H1 (cell line): ENCODE results near the gene MCUR1. TPM values are rescaled to one million over a fixed set of nuclear protein-coding genes. Genes with fewer than 3 reads are reported as not detected.

Source experiments
- CTCF ChIA-PET: fragments of 300-600 bp; sonication (Branson Sonifier 250); formaldehyde crosslinking; loops from one replicate; lab custom pipeline; 2021; ENCODE audit not compliant: partially characterized antibody; lab: Charles Lee
- POLR2A ChIA-PET: fragments of 300-600 bp; sonication (Branson Sonifier 250); formaldehyde crosslinking; loops from one replicate; lab custom pipeline; 2021; ENCODE audit warnings: inconsistent platforms; ENCODE audit not compliant: partially characterized antibody; lab: Charles Lee
- DNase-seq, 2 experiments: peaks; one replicate each; pipeline versions ENCODE4 v3.0.0 to v3.0.0-alpha.2; 2010 to 2022; ENCODE audit warnings: low spot score in 2 of 2, low read depth in 1 of 2, mixed read lengths in 1 of 2
- FAIRE-seq: peaks from 2 replicates; lab custom pipeline; 2011; peaks lifted over from hg19 to GRCh38; lab: Jason Lieb, UNC
- H2AFZ ChIP-seq: 2 replicates; pipeline ENCODE4 v1.8.1; 2012; ENCODE audit warnings: low read length, inconsistent platforms
- H2AK5ac ChIP-seq: 2 replicates; pipeline ENCODE4 v1.6.1; 2013; ENCODE audit warnings: low read depth, low read length
- H2BK120ac ChIP-seq: replicated peaks from 2 replicates; pipeline ENCODE3; 2013; ENCODE audit warnings: low read depth, low read length, inconsistent platforms
- H2BK12ac ChIP-seq: 2 replicates; pipeline ENCODE4 v1.6.1; 2013; ENCODE audit warnings: low read depth, low read length
- H2BK15ac ChIP-seq: 2 replicates; pipeline ENCODE4 v1.6.1; 2013; ENCODE audit warnings: low read length
- H2BK20ac ChIP-seq: 2 replicates; pipeline ENCODE4 v1.6.1; 2013; ENCODE audit warnings: low read length
- H2BK5ac ChIP-seq: 2 replicates; pipeline ENCODE4 v1.6.1; 2013; ENCODE audit warnings: low read depth, low read length
- H3K14ac ChIP-seq: 2 replicates; pipeline ENCODE4 v1.6.1; 2013; ENCODE audit warnings: inconsistent platforms; ENCODE audit not compliant: insufficient read length
- H3K18ac ChIP-seq: 2 replicates; pipeline ENCODE4 v1.6.1; 2013; ENCODE audit warnings: low read length; ENCODE audit errors: extremely low read depth
- H3K23ac ChIP-seq: 2 replicates; pipeline ENCODE4 v1.6.1; 2013; ENCODE audit warnings: inconsistent platforms; ENCODE audit not compliant: insufficient read length
- H3K23me2 ChIP-seq: 2 replicates; pipeline ENCODE4 v1.6.1; 2013; ENCODE audit warnings: low read depth, low read length
- H3K27ac ChIP-seq: 2 replicates; pipeline ENCODE4 v1.6.1; 2011; ENCODE audit warnings: low read depth, low read length, inconsistent platforms
- H3K27me3 ChIP-seq, 4 experiments: replicated peaks in 1 of 4; 1 replicate in 1 of 4; 2 replicates in 3 of 4; pipeline versions ENCODE4 v1.6.1 to v1.8.1; 2011 to 2013; ENCODE audit warnings: low read length in 3 of 4, mild to moderate bottlenecking in 3 of 4, inconsistent platforms in 2 of 4, mixed read lengths in 2 of 4, moderate library complexity in 1 of 4; ENCODE audit not compliant: control insufficient read depth in 3 of 4, insufficient read depth in 3 of 4; ENCODE audit errors: extremely low read depth in 1 of 4
- H3K36me3 ChIP-seq, 4 experiments: 2 replicates each; pipeline versions ENCODE4 v1.6.1 to v1.8.1; 2011 to 2013; ENCODE audit warnings: mild to moderate bottlenecking in 4 of 4, low read length in 3 of 4, moderate library complexity in 2 of 4, control low read depth in 1 of 4, inconsistent platforms in 1 of 4; ENCODE audit not compliant: insufficient read depth in 4 of 4, control insufficient read depth in 2 of 4
- H3K4ac ChIP-seq: replicated peaks from 2 replicates; pipeline ENCODE3; 2013; ENCODE audit warnings: low read length, low read depth, mixed read lengths, inconsistent platforms; ENCODE audit not compliant: insufficient read length
- H3K4me1 ChIP-seq, 4 experiments: replicated peaks in 1 of 4; 1 replicate in 1 of 4; 2 replicates in 3 of 4; pipeline versions ENCODE4 v1.6.1 to v1.8.1; 2011 to 2013; ENCODE audit warnings: low read length in 3 of 4, inconsistent platforms in 2 of 4, mixed read lengths in 1 of 4; ENCODE audit not compliant: insufficient read depth in 4 of 4, control insufficient read depth in 3 of 4
- H3K4me2 ChIP-seq, 2 experiments: 2 replicates each; pipeline versions ENCODE4 v1.6.1 to v1.8.1; 2011 to 2013; ENCODE audit warnings: low read depth in 2 of 2, low read length in 2 of 2, control low read depth in 1 of 2, inconsistent platforms in 1 of 2, mild to moderate bottlenecking in 1 of 2; ENCODE audit not compliant: insufficient read depth in 1 of 2
- H3K4me3 ChIP-seq, 4 experiments: fragments of 200-600, 300-600 bp in 1 of 4; sonication (generic), shearing (Covaris generic), sonication (Bioruptor Twin) in 1 of 4; 2 replicates each; pipeline versions ENCODE4 v1.5.1 to v1.8.1; 2011 to 2016; ENCODE audit warnings: low read length in 4 of 4, low read depth in 3 of 4, control low read depth in 2 of 4, inconsistent platforms in 2 of 4, mild to moderate bottlenecking in 2 of 4, mixed read lengths in 1 of 4, moderate library complexity in 1 of 4; ENCODE audit not compliant: insufficient read depth in 2 of 4; ENCODE audit errors: extremely low read depth in 1 of 4
- H3K56ac ChIP-seq: replicated peaks from 2 replicates; pipeline ENCODE3; 2013; ENCODE audit warnings: low read depth, mild to moderate bottlenecking, mixed read lengths, low read length, inconsistent platforms; ENCODE audit not compliant: insufficient read length
- H3K79me1 ChIP-seq: 2 replicates; pipeline ENCODE4 v1.6.1; 2013; ENCODE audit warnings: low read depth, low read length, control low read depth
- H3K79me2 ChIP-seq, 2 experiments: 2 replicates each; pipeline versions ENCODE4 v1.6.1 to v1.8.1; 2012 to 2013; ENCODE audit warnings: low read length in 2 of 2, mild to moderate bottlenecking in 2 of 2, inconsistent platforms in 1 of 2; ENCODE audit not compliant: insufficient read depth in 2 of 2, control insufficient read depth in 1 of 2
- H3K9ac ChIP-seq, 4 experiments: replicated peaks in 1 of 4; 1 replicate in 1 of 4; 2 replicates in 3 of 4; pipeline versions ENCODE4 v1.6.1 to v1.8.1; 2011 to 2013; ENCODE audit warnings: low read depth in 3 of 4, low read length in 3 of 4, control low read depth in 2 of 4, mild to moderate bottlenecking in 2 of 4, moderate library complexity in 2 of 4, inconsistent platforms in 1 of 4; ENCODE audit errors: extremely low read depth in 1 of 4
- H3K9me3 ChIP-seq, 2 experiments: 2 replicates each; pipeline versions ENCODE4 v1.6.1 to v1.8.1; 2012 to 2013; ENCODE audit warnings: mild to moderate bottlenecking in 2 of 2, moderate library complexity in 2 of 2, control low read depth in 1 of 2, inconsistent platforms in 1 of 2, low read depth in 1 of 2, low read length in 1 of 2, mixed read lengths in 1 of 2; ENCODE audit not compliant: insufficient read depth in 2 of 2
- H4K20me1 ChIP-seq, 2 experiments: replicated peaks in 1 of 2; 2 replicates each; pipeline versions ENCODE3 to v1.8.1; 2011 to 2013; ENCODE audit warnings: inconsistent platforms in 2 of 2, low read length in 2 of 2, mild to moderate bottlenecking in 1 of 2; ENCODE audit not compliant: insufficient read depth in 2 of 2, control insufficient read depth in 1 of 2
- H4K5ac ChIP-seq: 2 replicates; pipeline ENCODE4 v1.6.1; 2013; ENCODE audit warnings: low read length, low read depth, mixed read lengths, inconsistent platforms; ENCODE audit not compliant: insufficient read length
- H4K8ac ChIP-seq: 2 replicates; pipeline ENCODE4 v1.8.0; 2013; ENCODE audit warnings: mild to moderate bottlenecking, moderate library complexity, low read length, inconsistent platforms; ENCODE audit not compliant: insufficient read depth; ENCODE audit errors: extremely low read depth
- H4K91ac ChIP-seq: replicated peaks from 2 replicates; pipeline ENCODE3; 2013; ENCODE audit warnings: low read length, mixed read lengths, inconsistent platforms; ENCODE audit not compliant: insufficient read length
- ASH2L ChIP-seq: fragments of 200-600, 300-600 bp; sonication (generic); IDR thresholded peaks from one replicate; pipeline ENCODE4 v1.7.1; 2017; ENCODE audit warnings: low read length
- BCL11A ChIP-seq, 2 experiments: IDR thresholded peaks; one replicate each; pipeline ENCODE4 v1.6.1; 2011; ENCODE audit warnings: low read depth in 2 of 2, low read length in 2 of 2, mild to moderate bottlenecking in 2 of 2
- CBX8 ChIP-seq: fragments of 300-800, 300-1000 bp; sonication (generic); IDR thresholded peaks from 2 replicates; pipeline ENCODE4 v1.7.1; 2016; ENCODE audit warnings: low read depth, low read length, borderline replicate concordance
- HDAC2 ChIP-seq, 2 experiments: fragments of 300-600 bp in 1 of 2; sonication (generic) in 1 of 2; IDR thresholded peaks; 2 replicates each; pipeline ENCODE4 v1.6.1; 2011 to 2012; ENCODE audit warnings: low read depth in 2 of 2, low read length in 2 of 2, mild to moderate bottlenecking in 2 of 2, moderate library complexity in 2 of 2, borderline replicate concordance in 1 of 2, inconsistent platforms in 1 of 2
- POLR2AphosphoS5 ChIP-seq: IDR thresholded peaks from 2 replicates; pipeline ENCODE4 v1.6.1; 2011; ENCODE audit warnings: low read depth, low read length
- SP1 ChIP-seq: IDR thresholded peaks from 2 replicates; pipeline ENCODE4 v1.6.1; 2011; ENCODE audit warnings: low read depth, low read length
- WGBS, 2 experiments: shearing (Covaris generic) in 1 of 2; methylation state at CpG; one replicate each; pipeline versions ENCODE4 v1.1.6 to v1.1.7; 2013 to 2015; ENCODE audit warnings: low lambda C conversion rate in 2 of 2, mixed read lengths in 2 of 2, inconsistent platforms in 1 of 2, low coverage in 1 of 2, missing lambda C conversion rate in 1 of 2; ENCODE audit not compliant: insufficient replicate concordance in 2 of 2, insufficient coverage in 1 of 2, insufficient read length in 1 of 2; ENCODE audit errors: extremely low coverage in 1 of 2, missing lambda C conversion rate in 1 of 2; 5-methylcytosine and 5-hydroxymethylcytosine counted together
- polyA plus RNA-seq, 7 experiments: library from polyadenylated mRNA; depleted of rRNA in 3 of 7; stranded (reverse) in 5 of 7; unstranded in 2 of 7; fragments of >200 nt in 5 of 7; fragments of 200-250 nt in 2 of 7; gene quantifications; 1 replicate in 5 of 7; 2 replicates in 1 of 7; 4 replicates in 1 of 7; pipeline versions ENCODE4 v1.2.1 to v1.2.3, GENCODE V29; 2011 to 2013; ENCODE audit warnings: missing spikeins in 2 of 7, mixed read lengths in 2 of 7
- total RNA-seq: library from RNA; stranded (reverse); fragmentation: NEBNext Ultra II Directional; extraction: Animal tissue kit (Norgen Biotek cat#: 25700); gene quantifications from 2 replicates; pipeline ENCODE4 v1.2.1, GENCODE V29; 2021
- TF ChIP-seq, protein P1 (sequence below): IDR thresholded peaks from 2 replicates; pipeline ENCODE4 v1.6.1; 2012; ENCODE audit warnings: low read length, inconsistent platforms
- TF ChIP-seq, protein P2 (sequence below): IDR thresholded peaks from 2 replicates; pipeline ENCODE4 v1.6.1; 2011; ENCODE audit warnings: low read length, improper control_type of control experiment

The MCUR1 gene
- total and polyA plus RNA-seq, 2 of the 8 experiments (the other 6 are each of a cell fraction or from before 2014, with no cell fraction given), result 9.6 to 37.3 TPM

- H2BK5ac ChIP-seq, result no peak overlapping the region
- no peak overlapping the region for H2AK5ac ChIP-seq
- no peak overlapping the region for H3K4me2 ChIP-seq
- H2BK120ac ChIP-seq, result no peak overlapping the region
- no peak overlapping the region for H4K8ac ChIP-seq
- no peak for TF ChIP-seq CBX8
- no peak for TF ChIP-seq ASH2L
- TF ChIP-seq, protein P1, sequence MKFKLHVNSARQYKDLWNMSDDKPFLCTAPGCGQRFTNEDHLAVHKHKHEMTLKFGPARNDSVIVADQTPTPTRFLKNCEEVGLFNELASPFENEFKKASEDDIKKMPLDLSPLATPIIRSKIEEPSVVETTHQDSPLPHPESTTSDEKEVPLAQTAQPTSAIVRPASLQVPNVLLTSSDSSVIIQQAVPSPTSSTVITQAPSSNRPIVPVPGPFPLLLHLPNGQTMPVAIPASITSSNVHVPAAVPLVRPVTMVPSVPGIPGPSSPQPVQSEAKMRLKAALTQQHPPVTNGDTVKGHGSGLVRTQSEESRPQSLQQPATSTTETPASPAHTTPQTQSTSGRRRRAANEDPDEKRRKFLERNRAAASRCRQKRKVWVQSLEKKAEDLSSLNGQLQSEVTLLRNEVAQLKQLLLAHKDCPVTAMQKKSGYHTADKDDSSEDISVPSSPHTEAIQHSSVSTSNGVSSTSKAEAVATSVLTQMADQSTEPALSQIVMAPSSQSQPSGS, result no peak
- TF ChIP-seq POLR2AphosphoS5, result no peak
- no peak for TF ChIP-seq HDAC2 (IDR thresholded peaks at IDR 0.05; ENCODE audit: borderline replicate concordance in 1 of 2, low read depth in 2 of 2, low read length in 2 of 2)
- TF ChIP-seq, protein P2, sequence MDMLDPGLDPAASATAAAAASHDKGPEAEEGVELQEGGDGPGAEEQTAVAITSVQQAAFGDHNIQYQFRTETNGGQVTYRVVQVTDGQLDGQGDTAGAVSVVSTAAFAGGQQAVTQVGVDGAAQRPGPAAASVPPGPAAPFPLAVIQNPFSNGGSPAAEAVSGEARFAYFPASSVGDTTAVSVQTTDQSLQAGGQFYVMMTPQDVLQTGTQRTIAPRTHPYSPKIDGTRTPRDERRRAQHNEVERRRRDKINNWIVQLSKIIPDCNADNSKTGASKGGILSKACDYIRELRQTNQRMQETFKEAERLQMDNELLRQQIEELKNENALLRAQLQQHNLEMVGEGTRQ, result no peak
- TF ChIP-seq BCL11A (IDR thresholded peaks at IDR 0.05; ENCODE audit: low read depth in 2 of 2, low read length in 2 of 2), result no peak
- TF ChIP-seq SP1, result no peak
- peaks cover 13 to 59% of the 10 kb centered on the region in 2 experiments for H3K79me2 ChIP-seq
- H4K20me1 ChIP-seq, result peaks cover 3 to 5% of the 10 kb centered on the region in 2 experiments
- no peak overlapping the region for H4K91ac ChIP-seq
- H3K14ac ChIP-seq, result no peak overlapping the region
- ChIA-PET POLR2A (interaction anchor here (0.8 to 1.2 kb wide), 2 partner anchors 21 to 88 kb away, joined by 3 read pairs; no protein-coding TSS in a partner anchor), CTCF (interaction anchor here (0.6 to 7.8 kb wide), 10 partner anchors 8 to 896 kb away, joined by 3 to 41 read pairs (median 4); no protein-coding TSS in a partner anchor)
- no peak overlapping the region for H3K23ac ChIP-seq
- DNase-seq, result no peak
- H3K56ac ChIP-seq, result no peak overlapping the region
- H3K27me3 ChIP-seq, result no peaks in the 10 kb centered on the region
- no peak overlapping the region for H3K4me3 ChIP-seq
- H3K4ac ChIP-seq, result no peak overlapping the region
- WGBS, 2 experiments, result 88% methylated on average over 3 of the region's 3 CpGs; no CpG with 5 or more reads in 1 of the 2 experiments
- no peak overlapping the region; a peak in 2 of 7 replicates for H3K9ac ChIP-seq
- H2BK12ac ChIP-seq, result no peak overlapping the region
- no peak overlapping the region for H3K18ac ChIP-seq
- FAIRE-seq, result no peak
- peaks cover 3% of the 10 kb centered on the region; the same call in 1 of the 2 replicates for H3K23me2 ChIP-seq
- H2AFZ ChIP-seq, result no peak overlapping the region
- no peak overlapping the region for H3K27ac ChIP-seq
- peaks cover 14% of the 10 kb centered on the region for H3K79me1 ChIP-seq
- H2BK15ac ChIP-seq, result no peak overlapping the region
- no peak overlapping the region for H2BK20ac ChIP-seq
- H3K9me3 ChIP-seq, result no peaks in the 10 kb centered on the region
- no peak overlapping the region for H4K5ac ChIP-seq
- H3K36me3 ChIP-seq, result peaks cover 0 to 5% (median 2%) of the 10 kb centered on the region in 4 experiments; a peak in 5 of 8 replicates
- H3K4me1 ChIP-seq, result peaks cover 0 to 7% (median 4%) of the 10 kb centered on the region in 4 experiments; a peak in 4 of 7 replicates
Measured at GRCh38 chr6:13810688-13811446, 3.5 kb downstream of the MCUR1 start.
